HepG2 (cell line): Measurements from ENCODE around the gene CNTN5. TPM values are rescaled to one million over a fixed set of nuclear protein-coding genes. Genes with fewer than 3 reads are reported as not detected.

ENCODE experiments used
- ATAC-seq: fragments of 200-7000 bp; cut with Tn5 transposase; 3 replicates; pipeline ENCODE4 v1.9.1; 2020; ENCODE audit warnings: mild to moderate bottlenecking, moderate library complexity
- BruUV-seq: library from RNA; stranded (reverse); fragments of 400-500 nt; replicated peaks from 2 replicates; lab custom pipeline; 2021; lab: Mats Ljungman, UMichigan
- CTCF ChIA-PET: fragments of 300-600 bp; formaldehyde crosslinking; extraction: SDS; loops from one replicate; lab custom pipeline; 2021; ENCODE audit warnings: low total read pairs, inconsistent platforms, low intra/inter-chr PET ratio; lab: Yijun Ruan, JAX
- POLR2A ChIA-PET: fragments of 350-600 bp; sonication (Branson Sonifier 250); formaldehyde crosslinking; loops from one replicate; lab custom pipeline; 2020; ENCODE audit warnings: antibody characterized with exemption, inconsistent platforms; lab: Yijun Ruan, JAX
- DNase-seq: peaks from one replicate; pipeline ENCODE4 v3.0.0-alpha.2; 2015; ENCODE audit warnings: low spot score
- FAIRE-seq: peaks from 3 replicates; lab custom pipeline; 2011; peaks lifted over from hg19 to GRCh38; lab: Jason Lieb, UNC
- H2AFZ ChIP-seq: one replicate; pipeline ENCODE4 v1.6.1; 2011; ENCODE audit warnings: low read length, inconsistent platforms
- H3K27ac ChIP-seq: fragments of 300-600 bp; 3 replicates; pipeline ENCODE4 v1.8.0; 2011; ENCODE audit warnings: mixed run types, mild to moderate bottlenecking, mixed read lengths, low read length, inconsistent platforms; ENCODE audit not compliant: insufficient read depth; ENCODE audit errors: extremely low read length
- H3K27me3 ChIP-seq, 2 experiments: fragments of 200-600 bp in 1 of 2; 2 replicates in 1 of 2; 3 replicates in 1 of 2; pipeline versions ENCODE4 v1.6.0 to v1.8.0; 2011; ENCODE audit warnings: low read length in 2 of 2, mild to moderate bottlenecking in 2 of 2, moderate library complexity in 2 of 2, inconsistent platforms in 1 of 2; ENCODE audit not compliant: insufficient read depth in 2 of 2, control insufficient read depth in 1 of 2
- H3K36me3 ChIP-seq, 2 experiments: fragments of 200-600 bp in 1 of 2; replicated peaks in 1 of 2; 2 replicates in 1 of 2; 3 replicates in 1 of 2; pipeline versions ENCODE4 v1.5.1 to v1.8.0; 2011; ENCODE audit warnings: low read length in 2 of 2, inconsistent platforms in 1 of 2; ENCODE audit not compliant: insufficient read depth in 2 of 2, control insufficient read depth in 1 of 2
- H3K4me1 ChIP-seq: 2 replicates; pipeline ENCODE4 v1.5.1; 2012; ENCODE audit warnings: low read length, inconsistent platforms; ENCODE audit not compliant: insufficient read depth
- H3K4me2 ChIP-seq: 2 replicates; pipeline ENCODE4 v1.6.0; 2011; ENCODE audit warnings: low read depth, low read length, inconsistent platforms
- H3K4me3 ChIP-seq, 3 experiments: fragments of 200-600 bp in 1 of 3; sonication (generic), shearing (Covaris generic) in 1 of 3; replicated peaks in 1 of 3; 2 replicates each; pipeline ENCODE4 v1.5.1; 2011 to 2016; ENCODE audit warnings: low read length in 3 of 3, inconsistent platforms in 2 of 3, low read depth in 2 of 3, mild to moderate bottlenecking in 2 of 3, control low read depth in 1 of 3, mixed read lengths in 1 of 3; ENCODE audit not compliant: insufficient read depth in 1 of 3
- H3K79me2 ChIP-seq: one replicate; pipeline ENCODE4 v1.6.1; 2011; ENCODE audit warnings: low read length, inconsistent platforms; ENCODE audit not compliant: insufficient read depth
- H3K9ac ChIP-seq: 2 replicates; pipeline ENCODE4 v1.6.0; 2011; ENCODE audit warnings: mild to moderate bottlenecking, low read depth, low read length, inconsistent platforms; ENCODE audit not compliant: insufficient read depth
- H3K9me3 ChIP-seq: 2 replicates; pipeline ENCODE4 v1.5.1; 2012; ENCODE audit warnings: mild to moderate bottlenecking, low read length
- H4K20me1 ChIP-seq: 2 replicates; pipeline ENCODE4 v1.6.0; 2011; ENCODE audit warnings: inconsistent platforms, mild to moderate bottlenecking, low read length, moderate library complexity; ENCODE audit not compliant: insufficient read depth
- GABPB1 ChIP-seq: IDR thresholded peaks from 2 replicates; pipeline ENCODE4 v1.6.1; 2016; ENCODE audit warnings: mild to moderate bottlenecking, missing genetic modification reagents, moderate library complexity, missing compliant biosample characterization
- HBP1 ChIP-seq: IDR thresholded peaks from 2 replicates; pipeline ENCODE4 v1.6.1; 2016; ENCODE audit warnings: low read depth, control low read depth
- NBN ChIP-seq: fragments of 450-650 bp; conservative IDR thresholded peaks from 2 replicates; pipeline ENCODE4 v1.6.1; 2017
- SRSF9 ChIP-seq: fragments of 200-400 bp; formaldehyde crosslinking; IDR thresholded peaks from 2 replicates; pipeline ENCODE4 v1.6.1; 2018; ENCODE audit warnings: borderline replicate concordance, mild to moderate bottlenecking, low read depth, low read length; ENCODE audit not compliant: insufficient read depth, poor library complexity, severe bottlenecking
- STAT5B ChIP-seq: sonication (generic); formaldehyde crosslinking; IDR thresholded peaks from 2 replicates; pipeline ENCODE4 v1.4.0; 2020; ENCODE audit warnings: missing genetic modification reagents
- TFAP4 ChIP-seq: sonication (generic); IDR thresholded peaks from 2 replicates; pipeline ENCODE4 v1.6.1; 2016; ENCODE audit warnings: low read depth, borderline replicate concordance
- ZBTB7A ChIP-seq: sonication (generic); formaldehyde crosslinking; IDR thresholded peaks from 2 replicates; pipeline ENCODE4 v1.8.0; 2022; ENCODE audit warnings: mild to moderate bottlenecking, missing genetic modification reagents
- ZFAT ChIP-seq: sonication (generic); formaldehyde crosslinking; conservative IDR thresholded peaks from 2 replicates; pipeline ENCODE4 v1.8.1; 2023; ENCODE audit warnings: missing genetic modification reagents, inconsistent platforms
- ZNF709 ChIP-seq: sonication (generic); formaldehyde crosslinking; IDR thresholded peaks from 2 replicates; pipeline ENCODE4 v1.5.0; 2020; ENCODE audit warnings: mild to moderate bottlenecking, missing genetic modification reagents
- ZNF768 ChIP-seq: sonication (generic); formaldehyde crosslinking; IDR thresholded peaks from 2 replicates; pipeline ENCODE4 v1.4.0; 2020; ENCODE audit warnings: missing genetic modification reagents
- in situ Hi-C: cut with HindIII; loops from 2 replicates; pipeline ENCODE4 v1.10.0; 2017; ENCODE audit warnings: low pct_unique_long_range_greater_than_20kb; ENCODE audit not compliant: extremely low pct_ligation_motif_present
- intact Hi-C: fragments of 100-400 bp; cut with micrococcal nuclease; formaldehyde crosslinking; loops from one replicate; pipeline ENCODE4 v1.10.0; 2022; ENCODE audit not compliant: unreplicated experiment
- polyA plus RNA-seq, 8 experiments: library from polyadenylated mRNA; depleted of rRNA in 3 of 8; stranded (reverse) in 7 of 8; unstranded in 1 of 8; fragments of >200 nt; fragmentation: Illumina TruSeq in 4 of 8; extraction: Trizol in 4 of 8; gene quantifications; 2 replicates each; pipeline versions ENCODE4 v1.2.1 to v1.2.3, GENCODE V29; 2011 to 2016; ENCODE audit warnings: low read depth in 4 of 8, missing spikeins in 1 of 8, mixed read lengths in 1 of 8; ENCODE audit not compliant: insufficient read depth in 1 of 8
- total RNA-seq, 5 experiments: library from RNA; depleted of rRNA; stranded (reverse); fragments of >200 nt; fragmentation: Illumina TruSeq; extraction: Trizol; gene quantifications; 2 replicates each; pipeline ENCODE4 v1.2.3, GENCODE V29; 2016; ENCODE audit warnings: low read depth in 1 of 5

The CNTN5 gene
- total and polyA plus RNA-seq, 2 of the 13 experiments (the other 11 are each of a cell fraction or from before 2014, with no cell fraction given), result not detected

GRCh38 chr11:99234534-99234933 lies 213.8 kb downstream of the CNTN5 start:
- no peak for TF ChIP-seq TFAP4
- no peak for TF ChIP-seq HBP1 (CRISPR knock-in tag)
- TF ChIP-seq ZNF768 (CRISPR knock-in tag), result no peak
- no peak for TF ChIP-seq ZNF709
- no peak for TF ChIP-seq SRSF9
- no peak for TF ChIP-seq NBN
- no peak for TF ChIP-seq ZBTB7A (CRISPR knock-in tag)
- TF ChIP-seq STAT5B (CRISPR knock-in tag), result no peak
- no peak for TF ChIP-seq GABPB1
- TF ChIP-seq ZFAT, result no peak
- POLR2A ChIA-PET, result no interaction called here
- in situ Hi-C loops (no loop called here), intact Hi-C loops (no loop called here)
- H3K9ac ChIP-seq, result no peak overlapping the region
- ATAC-seq, result no peak
- no TSS peak for BruUV-seq
- no peaks in the 10 kb centered on the region for H4K20me1 ChIP-seq
- no peaks in the 10 kb centered on the region for H3K9me3 ChIP-seq
- H3K36me3 ChIP-seq, result no peaks in the 10 kb centered on the region
- no peak overlapping the region for H3K4me2 ChIP-seq
- FAIRE-seq, result no peak
- no peak overlapping the region for H2AFZ ChIP-seq
- no peak overlapping the region for H3K4me3 ChIP-seq
- no peaks in the 10 kb centered on the region for H3K27me3 ChIP-seq
- H3K27ac ChIP-seq, result no peak overlapping the region
- no peaks in the 10 kb centered on the region for H3K4me1 ChIP-seq
- no peak for DNase-seq
- H3K79me2 ChIP-seq, result no peaks in the 10 kb centered on the region
- CTCF ChIA-PET, result no interaction called here
